Fibroblast of lung (primary cell): Measurements from ENCODE around the gene CHI3L2.

Experiments used
- CTCF ChIP-seq, 2 donors: IDR thresholded peaks in 1 of 2; conservative IDR thresholded peaks in 1 of 2; 1 replicate in 1 of 2; 2 replicates in 1 of 2; pipeline ENCODE4 v1.5.1; 2011 to 2012; ENCODE audit warnings: low read length in 2 of 2, control low read depth in 1 of 2, inconsistent platforms in 1 of 2, low read depth in 1 of 2, mild to moderate bottlenecking in 1 of 2
- EZH2 ChIP-seq: IDR thresholded peaks from 2 replicates; pipeline ENCODE4 v1.5.1; 2012; ENCODE audit warnings: low read length, control low read depth, mild to moderate bottlenecking; ENCODE audit errors: missing control alignments

- no peak for TF ChIP-seq CTCF (conservative IDR thresholded peaks at IDR 0.05 in 1 of 2, IDR thresholded peaks at IDR 0.05 in 1 of 2; ENCODE audit: low read depth in 1 of 2, low read length in 2 of 2)
- no peak for TF ChIP-seq EZH2
Observed at GRCh38 chr1:111213412-111213811, 14.1 kb upstream of the CHI3L2 start.
